IMR-90 (cell line): Measurements from ENCODE around the gene CYP2W1. TPM values are rescaled to one million over a fixed set of nuclear protein-coding genes. Genes with fewer than 3 reads are reported as not detected.

ENCODE experiments used
- ATAC-seq: fragments of 200-7000 bp; cut with Tn5 transposase; 2 replicates; pipeline ENCODE4 v1.9.1; 2020; ENCODE audit warnings: low read depth, mild to moderate bottlenecking, moderate library complexity
- BruUV-seq: library from RNA; stranded (reverse); fragments of 400-500 nt; replicated peaks from 2 replicates; lab custom pipeline; 2021; lab: Mats Ljungman, UMichigan
- CTCF ChIA-PET: fragments of 300-600 bp; formaldehyde crosslinking; extraction: SDS; loops from one replicate; lab custom pipeline; 2021; ENCODE audit warnings: antibody characterized with exemption; lab: Yijun Ruan, JAX
- POLR2A ChIA-PET: fragments of 300-600 bp; sonication (Branson Sonifier 250); formaldehyde crosslinking; loops from one replicate; lab custom pipeline; 2022; ENCODE audit warnings: antibody characterized with exemption; ENCODE audit not compliant: unreplicated experiment; lab: Charles Lee
- DNase-seq: peaks from one replicate; pipeline ENCODE4 v3.0.0; 2013
- H2AFZ ChIP-seq: replicated peaks from 2 replicates; pipeline ENCODE3; 2013; ENCODE audit warnings: low read length, mild to moderate bottlenecking; ENCODE audit not compliant: poor library complexity
- H2AK5ac ChIP-seq: 2 replicates; pipeline ENCODE4 v1.6.1; 2013; ENCODE audit warnings: low read depth, low read length, inconsistent platforms
- H2AK9ac ChIP-seq: replicated peaks from 2 replicates; pipeline ENCODE3; 2013; ENCODE audit warnings: mild to moderate bottlenecking, low read depth, low read length, moderate library complexity; ENCODE audit not compliant: poor library complexity
- H2BK120ac ChIP-seq: 2 replicates; pipeline ENCODE4 v1.6.1; 2013; ENCODE audit warnings: low read depth, low read length, inconsistent platforms
- H2BK15ac ChIP-seq: 3 replicates; pipeline ENCODE4 v1.6.1; 2013; ENCODE audit warnings: low read depth, low read length, inconsistent platforms
- H2BK20ac ChIP-seq: 2 replicates; pipeline ENCODE4 v1.6.1; 2013; ENCODE audit warnings: low read depth, mild to moderate bottlenecking, inconsistent platforms, low read length, moderate library complexity
- H2BK5ac ChIP-seq: 2 replicates; pipeline ENCODE4 v1.6.1; 2013; ENCODE audit warnings: mild to moderate bottlenecking, low read depth, low read length, inconsistent platforms; ENCODE audit not compliant: poor library complexity, severe bottlenecking
- H3K14ac ChIP-seq: replicated peaks from 2 replicates; pipeline ENCODE4 v1.6.1; 2013; ENCODE audit warnings: low read depth, low read length, inconsistent platforms
- H3K18ac ChIP-seq: 2 replicates; pipeline ENCODE4 v1.6.1; 2013; ENCODE audit warnings: low read depth, low read length, control low read depth
- H3K23ac ChIP-seq: 2 replicates; pipeline ENCODE4 v1.6.1; 2013; ENCODE audit warnings: low read depth, low read length, inconsistent platforms
- H3K27ac ChIP-seq: 2 replicates; pipeline ENCODE4 v1.5.1; 2013; ENCODE audit warnings: mild to moderate bottlenecking, control low read depth, low read length; ENCODE audit not compliant: insufficient read depth
- H3K27me3 ChIP-seq: 2 replicates; pipeline ENCODE4 v1.6.1; 2013; ENCODE audit warnings: low read length; ENCODE audit not compliant: control insufficient read depth, insufficient read depth
- H3K36me3 ChIP-seq: 2 replicates; pipeline ENCODE4 v1.6.1; 2013; ENCODE audit warnings: low read length, mixed read lengths; ENCODE audit not compliant: control insufficient read depth, insufficient read depth
- H3K4ac ChIP-seq: 2 replicates; pipeline ENCODE4 v1.6.1; 2013; ENCODE audit warnings: low read depth, low read length, inconsistent platforms
- H3K4me1 ChIP-seq: 2 replicates; pipeline ENCODE4 v1.6.1; 2013; ENCODE audit warnings: low read length, mixed read lengths; ENCODE audit not compliant: control insufficient read depth, insufficient read depth
- H3K4me2 ChIP-seq: 2 replicates; pipeline ENCODE4 v1.6.1; 2013; ENCODE audit warnings: low read depth, mild to moderate bottlenecking, control low read depth, low read length, moderate library complexity
- H3K4me3 ChIP-seq: 2 replicates; pipeline ENCODE4 v1.5.1; 2013; ENCODE audit warnings: low read depth, mild to moderate bottlenecking, control low read depth, low read length, moderate library complexity; ENCODE audit not compliant: insufficient read depth
- H3K56ac ChIP-seq: 2 replicates; pipeline ENCODE4 v1.6.1; 2013; ENCODE audit warnings: low read length, inconsistent platforms; ENCODE audit not compliant: insufficient read depth; ENCODE audit errors: extremely low read depth
- H3K79me1 ChIP-seq, 2 experiments: 2 replicates each; pipeline ENCODE4 v1.6.1; 2013; ENCODE audit warnings: low read length in 2 of 2, inconsistent platforms in 1 of 2, low read depth in 1 of 2
- H3K9ac ChIP-seq: 2 replicates; pipeline ENCODE4 v1.6.1; 2013; ENCODE audit warnings: low read depth, low read length, control low read depth
- H3K9me1 ChIP-seq: 2 replicates; pipeline ENCODE4 v1.6.1; 2013; ENCODE audit warnings: low read length, inconsistent platforms; ENCODE audit not compliant: insufficient read depth
- H3K9me3 ChIP-seq: 2 replicates; pipeline ENCODE4 v1.6.1; 2013; ENCODE audit warnings: low read length; ENCODE audit not compliant: control insufficient read depth, insufficient read depth
- H4K20me1 ChIP-seq: 2 replicates; pipeline ENCODE4 v1.6.1; 2013; ENCODE audit warnings: low read length, inconsistent platforms; ENCODE audit not compliant: insufficient read depth
- H4K5ac ChIP-seq: 2 replicates; pipeline ENCODE4 v1.6.1; 2013; ENCODE audit warnings: mild to moderate bottlenecking, low read depth, low read length, control low read depth
- H4K8ac ChIP-seq, 2 experiments: 2 replicates each; pipeline ENCODE4 v1.6.1; 2013; ENCODE audit warnings: low read depth in 2 of 2, low read length in 2 of 2, control low read depth in 1 of 2, inconsistent platforms in 1 of 2
- H4K91ac ChIP-seq: 2 replicates; pipeline ENCODE4 v1.6.1; 2013; ENCODE audit warnings: low read depth, low read length, inconsistent platforms; ENCODE audit not compliant: insufficient read depth
- CEBPB ChIP-seq: IDR thresholded peaks from 2 replicates; pipeline ENCODE4 v1.6.1; 2012; ENCODE audit warnings: low read depth, low read length, improper control_type of control experiment
- CHD1 ChIP-seq: IDR thresholded peaks from 2 replicates; pipeline ENCODE4 v1.6.1; 2012; ENCODE audit warnings: low read depth, low read length, improper control_type of control experiment
- CTCF ChIP-seq: conservative IDR thresholded peaks from 2 replicates; pipeline ENCODE4 v1.5.1; 2012; ENCODE audit warnings: mild to moderate bottlenecking, low read depth, low read length, improper control_type of control experiment
- ELK1 ChIP-seq: fragments of 150-350 bp; IDR thresholded peaks from 2 replicates; pipeline ENCODE4 v1.6.1; 2016; ENCODE audit warnings: low read depth, mild to moderate bottlenecking, low read length, moderate library complexity, borderline replicate concordance
- FOS ChIP-seq: fragments of 150-350 bp; IDR thresholded peaks from 2 replicates; pipeline ENCODE4 v1.6.1; 2016; ENCODE audit warnings: low read depth, low read length
- MAZ ChIP-seq: IDR thresholded peaks from 2 replicates; pipeline ENCODE4 v1.6.1; 2012; ENCODE audit warnings: low read depth, mild to moderate bottlenecking, low read length, improper control_type of control experiment, moderate library complexity, borderline replicate concordance
- MXI1 ChIP-seq: IDR thresholded peaks from 2 replicates; pipeline ENCODE4 v1.6.1; 2012; ENCODE audit warnings: low read depth, mild to moderate bottlenecking, low read length, moderate library complexity, borderline replicate concordance
- NFE2L2 ChIP-seq: fragments of 150-350 bp; IDR thresholded peaks from 2 replicates; pipeline ENCODE4 v1.6.1; 2016; ENCODE audit warnings: low read depth, mild to moderate bottlenecking, low read length
- RCOR1 ChIP-seq: IDR thresholded peaks from 2 replicates; pipeline ENCODE4 v1.6.1; 2012; ENCODE audit warnings: mild to moderate bottlenecking, low read length, improper control_type of control experiment; ENCODE audit not compliant: insufficient replicate concordance
- RFX5 ChIP-seq: IDR thresholded peaks from 2 replicates; pipeline ENCODE4 v1.8.0; 2012; ENCODE audit warnings: low read depth, mild to moderate bottlenecking, low read length, moderate library complexity
- SMC3 ChIP-seq: fragments of 150-350 bp; IDR thresholded peaks from 2 replicates; pipeline ENCODE4 v1.6.1; 2016; ENCODE audit warnings: low read depth, mild to moderate bottlenecking, antibody characterized with exemption, low read length, moderate library complexity
- USF2 ChIP-seq: fragments of 150-350 bp; IDR thresholded peaks from 2 replicates; pipeline ENCODE4 v1.6.1; 2017; ENCODE audit warnings: mild to moderate bottlenecking, antibody characterized with exemption, low read length, low read depth
- WGBS, 2 experiments: methylation state at CpG; one replicate each; pipeline versions ENCODE4 v1.1.5 to v1.1.7; 2013; ENCODE audit warnings: missing lambda C conversion rate in 2 of 2; ENCODE audit not compliant: insufficient read length in 1 of 2; ENCODE audit errors: extremely low coverage in 2 of 2; 5-methylcytosine and 5-hydroxymethylcytosine counted together
- dilution Hi-C: fragments of 300-500 bp; cut with HindIII; formaldehyde crosslinking; loops from one replicate; pipeline ENCODE4 v1.14.3; 2018; ENCODE audit warnings: low sequenced_read_pairs; ENCODE audit not compliant: unreplicated experiment
- in situ Hi-C: fragments of 300-500 bp; cut with MboI; formaldehyde crosslinking; loops from 3 replicates; pipeline ENCODE4 v1.14.3; 2019; ENCODE audit warnings: low sequenced_read_pairs, inconsistent platforms, mixed read lengths
- intact Hi-C: fragments of 100-400 bp; cut with micrococcal nuclease; formaldehyde crosslinking; loops from 2 replicates; pipeline ENCODE4 v1.10.0; 2022
- polyA plus RNA-seq, 3 experiments: library from polyadenylated mRNA; depleted of rRNA; stranded (reverse); fragments of >200 nt; gene quantifications; 2 replicates each; pipeline ENCODE4 v1.2.3, GENCODE V29; 2012; ENCODE audit warnings: low replicate concordance in 1 of 3
- total RNA-seq: library from RNA; depleted of rRNA; stranded (reverse); fragments of >200 nt; gene quantifications from 2 replicates; pipeline ENCODE4 v1.2.3, GENCODE V29; 2012

The CYP2W1 gene
- total and polyA plus RNA-seq, 2 of the 4 experiments (the other 2 are of a cell fraction) = not detected

GRCh38 chr7:1026721-1027161 lies 43.8 kb downstream of the CYP2W1 start:
- DNase-seq = no peak
- Histone ChIP-seq H3K4me2 (peak overlapping the region; percentile 24; the same call in 1 of the 2 replicates), H2BK15ac (no peak overlapping the region), H3K14ac (no peak overlapping the region), H2BK20ac (no peak overlapping the region), H3K79me1 (peaks cover 7 to 73% of the 10 kb centered on the region in 2 experiments; a peak in 3 of 4 replicates), H3K9me1 (no peaks in the 10 kb centered on the region), H3K36me3 (peaks cover 14% of the 10 kb centered on the region; the same call in 1 of the 2 replicates), H4K20me1 (peaks cover 52% of the 10 kb centered on the region), H3K27ac (no peak overlapping the region), H3K9ac (no peak overlapping the region), H4K8ac (no peak overlapping the region), H3K18ac (no peak overlapping the region), H2AK9ac (no peak overlapping the region), H3K56ac (no peak overlapping the region), H3K27me3 (no peaks in the 10 kb centered on the region), H3K23ac (peak overlapping the region; percentile 75; the same call in 1 of the 2 replicates), H2AK5ac (no peak overlapping the region), H3K4me3 (peak overlapping the region; percentile 93; the same call in 1 of the 2 replicates), H2BK5ac (no peak overlapping the region), H4K91ac (no peak overlapping the region), H4K5ac (no peak overlapping the region), H3K4me1 (peaks cover 9% of the 10 kb centered on the region; the same call in 1 of the 2 replicates), H3K9me3 (no peaks in the 10 kb centered on the region; the same call in 1 of the 2 replicates), H3K4ac (no peak overlapping the region), H2AFZ (no peak overlapping the region), H2BK120ac (no peak overlapping the region)
- TF ChIP-seq MAZ (no peak), RCOR1 (no peak), CTCF (no peak), FOS (no peak), RFX5 (no peak), ELK1 (no peak), MXI1 (no peak), USF2 (no peak), CEBPB (no peak), CHD1 (no peak), SMC3 (no peak), NFE2L2 (no peak)
- in situ Hi-C loops = no loop called here
- CTCF ChIA-PET = interaction anchor here (1.0 kb wide), 1 partner anchor 33 kb away, joined by 3 read pairs; no protein-coding TSS in a partner anchor
- dilution Hi-C loops = no loop called here
- no peak for ATAC-seq
- intact Hi-C loops = no loop called here
- WGBS, 2 experiments = 92% methylated on average over 11 of the region's 20 CpGs; no CpG with 5 or more reads in 1 of the 2 experiments
- POLR2A ChIA-PET = no interaction called here
- BruUV-seq = no TSS peak
